Measurements from ENCODE around the gene EN1. TPM values are rescaled to one million over a fixed set of nuclear protein-coding genes. Genes with fewer than 3 reads are reported as not detected.

Gene EN1
- total and polyA plus RNA-seq, 9 donors = 3.7 to 7.3 (median 6.1) TPM

- H3K27ac ChIP-seq (ENCODE audit: low read length) = no peak overlapping the region
- H3K4me3 ChIP-seq (ENCODE audit: low read length) = peak overlapping the region; percentile 54
- WGBS (ENCODE audit: insufficient coverage) = 18% methylated on average over 57 of the region's 61 CpGs
- peaks cover 12% of the 10 kb centered on the region for H3K4me1 ChIP-seq (ENCODE audit: control insufficient read depth, insufficient read depth, low read length)
- no peaks in the 10 kb centered on the region for H3K36me3 ChIP-seq (ENCODE audit: control insufficient read depth, insufficient read depth, low read length)
- no peak for DNase-seq
- H3K27me3 ChIP-seq (ENCODE audit: control insufficient read depth, insufficient read depth, low read length) = peaks cover 75% of the 10 kb centered on the region
- H3K9me3 ChIP-seq (replicated peaks; ENCODE audit: control insufficient read depth, low read depth, low read length) = peaks cover 3% of the 10 kb centered on the region
These were observed 12.3 kb downstream of the EN1 start for GRCh38 chr2:118834901-118835745.

- WGBS (ENCODE audit: insufficient coverage) = 60% methylated on average over 13 of the region's 18 CpGs
- Histone ChIP-seq H3K27ac (ENCODE audit: low read length) (no peak overlapping the region), H3K4me3 (ENCODE audit: low read length) (no peak overlapping the region), H3K9me3 (replicated peaks; ENCODE audit: control insufficient read depth, low read depth, low read length) (peaks cover 3% of the 10 kb centered on the region), H3K36me3 (ENCODE audit: control insufficient read depth, insufficient read depth, low read length) (no peaks in the 10 kb centered on the region), H3K27me3 (ENCODE audit: control insufficient read depth, insufficient read depth, low read length) (peaks cover 77% of the 10 kb centered on the region), H3K4me1 (ENCODE audit: control insufficient read depth, insufficient read depth, low read length) (peaks cover 12% of the 10 kb centered on the region)
- no peak for DNase-seq
These were observed 13.0 kb downstream of the EN1 start for GRCh38 chr2:118834440-118834810.

- no peak overlapping the region for H3K27ac ChIP-seq (ENCODE audit: low read length)
- WGBS (ENCODE audit: insufficient coverage) = 54% methylated on average over 26 of the region's 35 CpGs
- peaks cover 77% of the 10 kb centered on the region for H3K27me3 ChIP-seq (ENCODE audit: control insufficient read depth, insufficient read depth, low read length)
These were observed 13.6 kb downstream of the EN1 start for GRCh38 chr2:118833716-118834439.

DNA sequence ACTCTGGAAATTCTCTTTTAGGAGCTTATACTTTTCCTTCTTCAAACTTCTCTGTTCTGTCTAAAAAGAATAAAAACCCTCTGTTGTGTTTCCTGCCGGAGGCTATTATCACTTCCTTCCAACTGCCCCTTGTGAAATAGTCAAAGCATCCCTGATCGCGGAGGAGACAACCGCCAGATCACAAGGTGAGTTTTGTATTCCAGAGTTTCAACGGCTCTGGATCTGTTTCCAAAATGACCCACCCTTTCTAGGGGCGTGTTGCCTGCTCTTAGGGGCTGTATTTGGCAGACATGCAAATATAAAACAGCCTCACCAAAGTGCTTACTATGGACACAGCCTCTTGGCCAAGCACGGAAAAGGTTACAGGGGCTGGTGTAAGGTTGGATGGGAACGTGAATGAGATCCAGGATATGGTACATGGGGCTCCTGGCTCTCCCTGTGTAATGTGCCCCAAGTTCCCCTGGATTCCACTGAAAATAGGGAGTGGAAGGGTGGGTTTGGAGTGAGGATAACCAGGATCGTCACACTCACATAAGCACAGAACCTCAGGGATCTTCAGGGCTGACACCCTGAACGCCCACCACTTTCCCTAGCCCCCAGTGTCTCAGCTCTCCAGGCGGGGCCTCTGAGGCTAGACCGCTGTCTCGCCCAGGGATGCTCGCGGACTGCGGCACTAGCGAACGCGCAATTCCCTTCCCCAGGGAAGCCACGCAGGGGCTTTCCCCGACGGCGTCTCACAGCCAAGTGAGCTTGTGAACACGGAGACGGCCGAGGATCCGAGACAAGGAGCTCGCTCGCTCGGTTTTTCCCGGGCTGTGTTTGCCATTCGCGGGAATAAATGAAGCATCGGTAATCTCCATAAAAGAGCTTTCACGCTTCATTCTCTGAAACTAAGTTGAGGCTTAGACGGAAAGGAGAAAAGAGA lies 14.4 kb downstream of the EN1 start:
- Histone ChIP-seq H3K27ac (ENCODE audit: low read length) (no peak overlapping the region), H3K27me3 (ENCODE audit: control insufficient read depth, insufficient read depth, low read length) (peaks cover 68% of the 10 kb centered on the region), H3K4me1 (ENCODE audit: control insufficient read depth, insufficient read depth, low read length) (peaks cover 12% of the 10 kb centered on the region), H3K4me3 (ENCODE audit: low read length) (no peak overlapping the region), H3K9me3 (replicated peaks; ENCODE audit: control insufficient read depth, low read depth, low read length) (peaks cover 3% of the 10 kb centered on the region), H3K36me3 (ENCODE audit: control insufficient read depth, insufficient read depth, low read length) (no peaks in the 10 kb centered on the region)
- 15% methylated on average over 25 of the region's 36 CpGs for WGBS (ENCODE audit: insufficient coverage)
- peak; percentile 37 for DNase-seq

More at GRCh38 chr2:118833716-118834439, 13.6 kb downstream of the EN1 start:
- DNase-seq = no peak
- Histone ChIP-seq H3K4me3 (ENCODE audit: low read length) (no peak overlapping the region), H3K4me1 (ENCODE audit: control insufficient read depth, insufficient read depth, low read length) (peaks cover 12% of the 10 kb centered on the region), H3K9me3 (replicated peaks; ENCODE audit: control insufficient read depth, low read depth, low read length) (peaks cover 3% of the 10 kb centered on the region), H3K36me3 (ENCODE audit: control insufficient read depth, insufficient read depth, low read length) (no peaks in the 10 kb centered on the region)

DNA sequence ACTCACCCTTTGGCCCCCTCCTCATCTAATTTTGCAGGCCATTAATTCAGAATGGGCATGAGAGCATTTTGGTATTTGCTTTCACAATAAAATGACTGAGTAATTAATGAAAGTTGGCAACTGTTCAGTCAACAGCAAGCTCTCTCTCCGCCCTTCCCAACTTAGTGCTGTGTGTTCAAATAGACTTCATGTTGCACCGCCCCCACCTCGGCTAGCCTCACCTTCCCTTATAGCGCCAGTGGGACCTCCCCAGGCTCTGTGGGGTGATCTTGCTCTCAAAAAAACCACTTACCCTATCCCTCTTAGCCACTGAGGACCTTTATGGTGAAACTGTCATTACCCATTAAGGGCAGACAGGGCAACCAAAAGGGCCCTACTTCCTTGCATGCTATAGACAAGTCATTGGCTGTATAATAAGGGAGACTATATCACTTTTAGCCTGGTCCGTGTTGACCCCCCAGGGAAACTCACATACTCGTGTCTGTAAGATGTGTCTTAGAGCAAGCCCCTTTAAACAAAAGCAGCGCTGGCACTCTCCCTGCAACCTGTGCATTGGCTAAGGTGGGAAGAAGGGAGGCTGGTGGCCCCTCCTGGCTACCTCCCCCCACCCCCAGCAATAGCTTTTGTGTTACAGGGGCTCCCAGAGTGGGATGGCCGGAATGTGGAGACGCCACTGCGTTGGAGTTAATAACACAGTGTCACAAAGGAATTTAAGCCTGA lies 15.2 kb downstream of the EN1 start:
- Histone ChIP-seq H3K9me3 (replicated peaks; ENCODE audit: control insufficient read depth, low read depth, low read length) (peaks cover 3% of the 10 kb centered on the region), H3K4me3 (ENCODE audit: low read length) (no peak overlapping the region), H3K27ac (ENCODE audit: low read length) (no peak overlapping the region), H3K27me3 (ENCODE audit: control insufficient read depth, insufficient read depth, low read length) (peaks cover 62% of the 10 kb centered on the region), H3K36me3 (ENCODE audit: control insufficient read depth, insufficient read depth, low read length) (no peaks in the 10 kb centered on the region), H3K4me1 (ENCODE audit: control insufficient read depth, insufficient read depth, low read length) (peaks cover 12% of the 10 kb centered on the region)
- no peak for DNase-seq
- 42% methylated on average over 2 of the region's 10 CpGs for WGBS (ENCODE audit: insufficient coverage)

DNA sequence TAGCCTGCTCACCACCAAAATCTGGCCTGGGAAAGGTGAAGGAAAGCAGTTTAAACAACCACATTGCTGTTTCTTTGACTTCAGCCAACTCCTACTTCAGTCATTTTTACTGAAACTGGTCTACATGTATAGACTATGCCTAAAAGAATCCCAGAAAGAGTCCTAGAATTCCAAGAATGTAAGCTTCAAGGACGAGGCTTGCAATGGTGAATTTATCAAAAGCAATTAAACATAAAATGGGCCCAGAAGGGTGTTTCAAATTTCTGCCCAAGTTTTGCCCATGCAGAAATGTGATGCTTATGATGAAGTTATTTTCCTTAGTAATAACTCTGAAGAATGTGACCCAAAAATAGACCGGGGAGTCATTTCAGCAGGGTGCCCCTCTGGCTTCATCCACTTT lies 16.6 kb downstream of the EN1 start:
- peaks cover 51% of the 10 kb centered on the region for H3K27me3 ChIP-seq (ENCODE audit: control insufficient read depth, insufficient read depth, low read length)
- no peak overlapping the region for H3K4me3 ChIP-seq (ENCODE audit: low read length)
- H3K9me3 ChIP-seq (replicated peaks; ENCODE audit: control insufficient read depth, low read depth, low read length) = peaks cover 3% of the 10 kb centered on the region
- no peaks in the 10 kb centered on the region for H3K36me3 ChIP-seq (ENCODE audit: control insufficient read depth, insufficient read depth, low read length)
- H3K27ac ChIP-seq (ENCODE audit: low read length) = no peak overlapping the region
- WGBS (ENCODE audit: insufficient coverage) = no CpG with 5 or more reads among the region's 2 CpGs
- no peak for DNase-seq
- H3K4me1 ChIP-seq (ENCODE audit: control insufficient read depth, insufficient read depth, low read length) = peaks cover 6% of the 10 kb centered on the region

DNA sequence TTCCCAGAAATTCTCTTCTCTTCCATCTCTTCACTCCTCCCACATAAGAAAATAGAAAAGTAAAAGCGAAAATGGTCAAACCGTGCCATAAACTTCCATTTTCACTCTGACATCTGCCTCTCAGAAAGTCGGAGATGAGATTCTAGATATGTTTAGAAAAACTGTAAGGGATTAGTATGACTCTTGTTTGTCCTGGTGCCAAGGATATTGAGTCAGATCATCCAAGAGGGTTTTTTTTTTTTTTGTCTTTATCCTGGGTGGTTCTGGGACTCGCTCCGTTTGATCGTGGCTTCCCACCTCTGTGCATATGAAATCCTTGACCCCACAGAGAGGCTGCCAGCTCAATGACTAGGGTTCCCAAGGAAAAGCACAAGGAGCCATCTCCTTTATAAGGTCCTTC lies 17.3 kb downstream of the EN1 start:
- no peaks in the 10 kb centered on the region for H3K36me3 ChIP-seq (ENCODE audit: control insufficient read depth, insufficient read depth, low read length)
- peaks cover 43% of the 10 kb centered on the region for H3K27me3 ChIP-seq (ENCODE audit: control insufficient read depth, insufficient read depth, low read length)
- H3K27ac ChIP-seq (ENCODE audit: low read length) = no peak overlapping the region
- DNase-seq = no peak
- WGBS (ENCODE audit: insufficient coverage) = no CpG with 5 or more reads among the region's 6 CpGs
- peaks cover 1% of the 10 kb centered on the region for H3K4me1 ChIP-seq (ENCODE audit: control insufficient read depth, insufficient read depth, low read length)
- no peak overlapping the region for H3K4me3 ChIP-seq (ENCODE audit: low read length)
- H3K9me3 ChIP-seq (replicated peaks; ENCODE audit: control insufficient read depth, low read depth, low read length) = peaks cover 3% of the 10 kb centered on the region

DNA sequence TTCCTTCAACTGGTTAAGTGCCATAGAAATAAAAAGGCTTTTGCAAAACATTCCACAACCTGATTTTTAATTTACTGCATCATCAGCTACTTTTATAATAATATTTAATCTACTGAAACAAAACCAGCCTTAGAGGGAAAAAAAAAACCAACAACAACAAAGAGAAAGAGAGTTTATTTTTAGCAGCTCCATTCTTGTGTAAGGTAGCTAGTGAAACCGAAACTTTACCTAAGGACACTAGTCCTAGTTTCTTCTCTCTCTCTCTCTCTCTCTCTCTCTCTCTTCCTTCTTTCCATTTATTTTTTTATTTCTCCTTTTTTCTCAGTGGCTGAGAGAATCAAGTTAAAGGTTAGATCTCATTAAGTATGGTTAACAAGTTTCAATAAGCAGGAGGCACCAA lies 21.4 kb downstream of the EN1 start:
- peaks cover 6% of the 10 kb centered on the region for H3K4me1 ChIP-seq (ENCODE audit: control insufficient read depth, insufficient read depth, low read length)
- no peaks in the 10 kb centered on the region for H3K9me3 ChIP-seq (replicated peaks; ENCODE audit: control insufficient read depth, low read depth, low read length)
- H3K27me3 ChIP-seq (ENCODE audit: control insufficient read depth, insufficient read depth, low read length) = peaks cover 10% of the 10 kb centered on the region
- no peak overlapping the region for H3K4me3 ChIP-seq (ENCODE audit: low read length)
- no peak overlapping the region for H3K27ac ChIP-seq (ENCODE audit: low read length)
- H3K36me3 ChIP-seq (ENCODE audit: control insufficient read depth, insufficient read depth, low read length) = no peaks in the 10 kb centered on the region
- no peak for DNase-seq
- WGBS (ENCODE audit: insufficient coverage) = no CpG with 5 or more reads among the region's 1 CpG

DNA sequence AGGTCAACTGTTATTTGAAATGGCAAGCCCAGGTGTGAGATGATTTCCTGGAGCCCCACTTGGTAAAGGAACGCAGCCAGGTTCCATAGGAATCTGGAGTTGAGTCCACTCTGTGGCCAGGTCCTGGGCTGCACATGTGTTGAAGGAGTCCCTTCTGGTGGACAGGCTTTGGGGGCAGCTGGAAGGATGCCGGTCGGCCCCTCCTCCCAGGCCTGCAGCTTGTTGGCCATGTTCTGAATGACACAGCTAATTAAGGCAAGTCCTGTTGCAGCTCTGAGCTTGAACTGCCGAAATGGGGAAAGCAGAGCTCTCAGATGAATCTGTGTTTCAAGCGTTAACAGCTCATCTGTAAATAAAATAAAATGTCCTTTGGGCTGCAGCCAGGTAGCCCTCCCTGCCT lies 23.8 kb downstream of the EN1 start:
- Histone ChIP-seq H3K27me3 (ENCODE audit: control insufficient read depth, insufficient read depth, low read length) (peaks cover 7% of the 10 kb centered on the region), H3K4me1 (ENCODE audit: control insufficient read depth, insufficient read depth, low read length) (peaks cover 6% of the 10 kb centered on the region), H3K27ac (ENCODE audit: low read length) (no peak overlapping the region)

More for the DNA sequence above, 23.8 kb downstream of the EN1 start:
- peak; percentile 44 for DNase-seq
- Histone ChIP-seq H3K36me3 (ENCODE audit: control insufficient read depth, insufficient read depth, low read length) (no peaks in the 10 kb centered on the region), H3K9me3 (replicated peaks; ENCODE audit: control insufficient read depth, low read depth, low read length) (no peaks in the 10 kb centered on the region), H3K4me3 (ENCODE audit: low read length) (no peak overlapping the region)
- WGBS (ENCODE audit: insufficient coverage) = 20% methylated on average over 4 of the region's 5 CpGs

Data from muscle of leg (tissue), 11 donors.